Endodermal cell (in vitro differentiated cells): ENCODE data around the gene AKAP13. TPM values are rescaled to one million over a fixed set of nuclear protein-coding genes. Genes with fewer than 3 reads are reported as not detected.

ENCODE experiments used
- DNase-seq: peaks from one replicate; pipeline ENCODE4 v3.0.0-alpha.2; 2017
- H3K27ac ChIP-seq: 2 replicates; pipeline ENCODE4 v1.5.1; 2013; ENCODE audit warnings: mild to moderate bottlenecking, low read depth, low read length, moderate library complexity
- H3K27me3 ChIP-seq: 2 replicates; pipeline ENCODE4 v1.6.1; 2013; ENCODE audit warnings: mild to moderate bottlenecking, low read length, moderate library complexity; ENCODE audit not compliant: insufficient read depth, control insufficient read depth, poor library complexity, severe bottlenecking
- H3K36me3 ChIP-seq: 2 replicates; pipeline ENCODE4 v1.7.0; 2013; ENCODE audit warnings: mild to moderate bottlenecking, low read length, moderate library complexity; ENCODE audit not compliant: control insufficient read depth, insufficient read depth
- H3K4me1 ChIP-seq: one replicate; pipeline ENCODE4 v1.7.0; 2013; ENCODE audit warnings: low read length; ENCODE audit not compliant: control insufficient read depth, insufficient read depth
- H3K4me3 ChIP-seq: 2 replicates; pipeline ENCODE4 v1.5.1; 2013; ENCODE audit warnings: mild to moderate bottlenecking, low read length, moderate library complexity
- H3K9ac ChIP-seq: 2 replicates; pipeline ENCODE4 v1.6.1; 2013; ENCODE audit warnings: mild to moderate bottlenecking, low read length, moderate library complexity; ENCODE audit not compliant: poor library complexity, severe bottlenecking; ENCODE audit errors: extremely low read depth
- H3K9me3 ChIP-seq: 2 replicates; pipeline ENCODE4 v1.6.1; 2013; ENCODE audit warnings: mild to moderate bottlenecking, low read length, moderate library complexity; ENCODE audit not compliant: control insufficient read depth
- H3K27ac Mint-ChIP-seq: 2 replicates; pipeline ENCODE4 v1.8.0; 2020; ENCODE audit warnings: mixed read lengths
- H3K27me3 Mint-ChIP-seq: 2 replicates; pipeline ENCODE4 v1.8.0; 2021; ENCODE audit warnings: mild to moderate bottlenecking, mixed read lengths; ENCODE audit not compliant: insufficient read depth
- H3K36me3 Mint-ChIP-seq: 2 replicates; pipeline ENCODE4 v1.8.0; 2020; ENCODE audit warnings: low read depth, mixed read lengths
- H3K4me1 Mint-ChIP-seq: 2 replicates; pipeline ENCODE4 v1.8.0; 2020; ENCODE audit warnings: mixed read lengths
- H3K4me3 Mint-ChIP-seq: 2 replicates; pipeline ENCODE4 v1.8.0; 2020; ENCODE audit warnings: mild to moderate bottlenecking, moderate library complexity, mixed read lengths
- H3K9me3 Mint-ChIP-seq: 2 replicates; pipeline ENCODE4 v1.8.0; 2020; ENCODE audit warnings: mild to moderate bottlenecking, mixed read lengths
- CTCF ChIP-seq: fragments of 200-600 bp; sonication (generic); conservative IDR thresholded peaks from 2 replicates; pipeline ENCODE4 v1.5.0; 2021; ENCODE audit warnings: antibody characterized with exemption, mild to moderate bottlenecking
- WGBS, 2 experiments: methylation state at CpG; one replicate each; pipeline versions ENCODE4 v1.1.5 to v1.1.7; 2013; ENCODE audit warnings: missing lambda C conversion rate in 2 of 2, mixed read lengths in 1 of 2; ENCODE audit not compliant: insufficient coverage in 1 of 2, insufficient read length in 1 of 2; 5-methylcytosine and 5-hydroxymethylcytosine counted together
- total RNA-seq, 2 donors: library from RNA; stranded (reverse); fragmentation: NEBNext Ultra II Directional in 1 of 2; extraction: Animal tissue kit (Norgen Biotek cat#: 25700) in 1 of 2; gene quantifications; 2 replicates in 1 of 2; 3 replicates in 1 of 2; pipeline ENCODE4 v1.2.1, GENCODE V29; 2021

Gene AKAP13
- total RNA-seq, 2 donors from 2014 or later, result 115 to 131 TPM

GRCh38 chr15:85427286-85428028, 47.1 kb downstream of the AKAP13 start:
- H3K4me1 ChIP-seq, result peaks cover 16% of the 10 kb centered on the region
- H3K27me3 ChIP-seq, result no peaks in the 10 kb centered on the region
- H3K9me3 ChIP-seq, result no peaks in the 10 kb centered on the region
- no peaks in the 10 kb centered on the region for H3K36me3 ChIP-seq
- H3K27ac Mint-ChIP-seq, result no peak overlapping the region
- peaks cover 43% of the 10 kb centered on the region for H3K4me1 Mint-ChIP-seq
- no peaks in the 10 kb centered on the region for H3K9me3 Mint-ChIP-seq
- H3K4me3 ChIP-seq, result no peak overlapping the region
- no peaks in the 10 kb centered on the region for H3K27me3 Mint-ChIP-seq
- H3K4me3 Mint-ChIP-seq, result no peak overlapping the region
- H3K27ac ChIP-seq, result no peak overlapping the region
- no peak for DNase-seq
- H3K36me3 Mint-ChIP-seq, result no peaks in the 10 kb centered on the region
- H3K9ac ChIP-seq, result no peak overlapping the region
- TF ChIP-seq CTCF, result no peak
- WGBS, 2 experiments, result 96% methylated on average over 4 to 5 of the region's 5 CpGs

GRCh38 chr15:85429522-85429921, 49.1 kb downstream of the AKAP13 start:
- WGBS, 2 experiments, result 97% methylated on average over 3 of the region's 3 CpGs; no CpG with 5 or more reads in 1 of the 2 experiments
- H3K4me1 Mint-ChIP-seq, result peaks cover 43% of the 10 kb centered on the region
- peak overlapping the region; percentile 11 for H3K4me3 ChIP-seq

GRCh38 chr15:85430406-85431204, 50.2 kb downstream of the AKAP13 start:
- Histone ChIP-seq H3K27me3 (no peaks in the 10 kb centered on the region), H3K4me1 (peaks cover 16% of the 10 kb centered on the region), H3K9me3 (no peaks in the 10 kb centered on the region), H3K27ac (no peak overlapping the region), H3K36me3 (no peaks in the 10 kb centered on the region), H3K4me3 (peak overlapping the region; percentile 11), H3K9ac (no peak overlapping the region)
- Mint-ChIP-seq H3K9me3 (no peaks in the 10 kb centered on the region), H3K27me3 (no peaks in the 10 kb centered on the region), H3K36me3 (no peaks in the 10 kb centered on the region), H3K4me1 (peaks cover 42% of the 10 kb centered on the region), H3K27ac (no peak overlapping the region), H3K4me3 (no peak overlapping the region)
- DNase-seq, result no peak
- WGBS, 2 experiments, result 75 to 100% methylated on average over 2 to 6 of the region's 6 CpGs
- TF ChIP-seq CTCF, result no peak

More at GRCh38 chr15:85429522-85429921, 49.1 kb downstream of the AKAP13 start:
- H3K4me1 ChIP-seq, result peaks cover 16% of the 10 kb centered on the region
- H3K9ac ChIP-seq, result no peak overlapping the region
- H3K9me3 ChIP-seq, result no peaks in the 10 kb centered on the region
- H3K27ac ChIP-seq, result no peak overlapping the region
- DNase-seq, result no peak
- Mint-ChIP-seq H3K36me3 (no peaks in the 10 kb centered on the region), H3K9me3 (no peaks in the 10 kb centered on the region), H3K4me3 (no peak overlapping the region), H3K27ac (no peak overlapping the region), H3K27me3 (no peaks in the 10 kb centered on the region)
- H3K36me3 ChIP-seq, result no peaks in the 10 kb centered on the region
- no peaks in the 10 kb centered on the region for H3K27me3 ChIP-seq
- TF ChIP-seq CTCF, result no peak
